Measurements from ENCODE around the gene RFX4.

The RFX4 gene

DNA sequence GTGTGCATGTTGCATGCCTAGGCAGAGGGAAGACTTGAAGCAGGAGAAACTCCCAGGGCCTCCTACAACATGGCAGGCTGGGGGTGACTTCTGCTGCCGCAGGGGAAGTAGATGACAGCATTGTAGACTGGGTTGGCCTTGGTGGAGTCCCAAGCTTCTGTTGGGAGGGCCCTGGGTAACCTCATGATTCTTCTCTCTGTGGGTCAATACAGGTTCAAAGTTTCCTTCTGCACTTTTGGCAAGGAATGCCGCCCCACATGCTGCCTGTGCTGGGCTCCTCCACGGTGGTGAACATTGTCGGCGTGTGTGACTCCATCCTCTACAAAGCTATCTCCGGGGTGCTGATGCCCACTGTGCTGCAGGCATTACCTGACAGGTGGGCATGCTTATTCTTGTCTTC is 113.3 kb downstream of the RFX4 start:
- Histone ChIP-seq H3K4me1 (ENCODE audit: low read length) (no peaks in the 10 kb centered on the region), H3K9me3 (replicated peaks; ENCODE audit: insufficient read depth, low read length) (no peaks in the 10 kb centered on the region), H3K4me2 (ENCODE audit: low read depth, low read length) (no peak overlapping the region), H3K9me2 (replicated peaks; ENCODE audit: insufficient read depth, low read length) (no peaks in the 10 kb centered on the region), H2AFZ (ENCODE audit: low read length) (no peak overlapping the region), H3K36me3 (replicated peaks; ENCODE audit: insufficient read depth, low read length) (no peaks in the 10 kb centered on the region), H3K4me3 (ENCODE audit: low read length) (no peak overlapping the region), H3K9ac (ENCODE audit: low read length) (no peak overlapping the region), H3K79me2 (ENCODE audit: low read length) (no peaks in the 10 kb centered on the region), H3K27me3 (replicated peaks; ENCODE audit: insufficient read depth, low read length) (no peaks in the 10 kb centered on the region), H3F3A (ENCODE audit: insufficient read depth, low read length) (no peaks in the 10 kb centered on the region), H4K20me1 (ENCODE audit: insufficient read depth, low read length) (no peaks in the 10 kb centered on the region), H3K27ac (ENCODE audit: low read length) (no peak overlapping the region)
- TF ChIP-seq, protein P1, sequence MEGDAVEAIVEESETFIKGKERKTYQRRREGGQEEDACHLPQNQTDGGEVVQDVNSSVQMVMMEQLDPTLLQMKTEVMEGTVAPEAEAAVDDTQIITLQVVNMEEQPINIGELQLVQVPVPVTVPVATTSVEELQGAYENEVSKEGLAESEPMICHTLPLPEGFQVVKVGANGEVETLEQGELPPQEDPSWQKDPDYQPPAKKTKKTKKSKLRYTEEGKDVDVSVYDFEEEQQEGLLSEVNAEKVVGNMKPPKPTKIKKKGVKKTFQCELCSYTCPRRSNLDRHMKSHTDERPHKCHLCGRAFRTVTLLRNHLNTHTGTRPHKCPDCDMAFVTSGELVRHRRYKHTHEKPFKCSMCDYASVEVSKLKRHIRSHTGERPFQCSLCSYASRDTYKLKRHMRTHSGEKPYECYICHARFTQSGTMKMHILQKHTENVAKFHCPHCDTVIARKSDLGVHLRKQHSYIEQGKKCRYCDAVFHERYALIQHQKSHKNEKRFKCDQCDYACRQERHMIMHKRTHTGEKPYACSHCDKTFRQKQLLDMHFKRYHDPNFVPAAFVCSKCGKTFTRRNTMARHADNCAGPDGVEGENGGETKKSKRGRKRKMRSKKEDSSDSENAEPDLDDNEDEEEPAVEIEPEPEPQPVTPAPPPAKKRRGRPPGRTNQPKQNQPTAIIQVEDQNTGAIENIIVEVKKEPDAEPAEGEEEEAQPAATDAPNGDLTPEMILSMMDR (IDR thresholded peaks at IDR 0.05; ENCODE audit: low read length), result no peak
- TF ChIP-seq EZH2 (optimal IDR thresholded peaks at IDR 0.05; ENCODE audit: low read depth, low read length) (no peak), EZH2phosphoT487 (IDR thresholded peaks at IDR 0.05; ENCODE audit: low read length) (no peak)
- no peak for DNase-seq

DNA sequence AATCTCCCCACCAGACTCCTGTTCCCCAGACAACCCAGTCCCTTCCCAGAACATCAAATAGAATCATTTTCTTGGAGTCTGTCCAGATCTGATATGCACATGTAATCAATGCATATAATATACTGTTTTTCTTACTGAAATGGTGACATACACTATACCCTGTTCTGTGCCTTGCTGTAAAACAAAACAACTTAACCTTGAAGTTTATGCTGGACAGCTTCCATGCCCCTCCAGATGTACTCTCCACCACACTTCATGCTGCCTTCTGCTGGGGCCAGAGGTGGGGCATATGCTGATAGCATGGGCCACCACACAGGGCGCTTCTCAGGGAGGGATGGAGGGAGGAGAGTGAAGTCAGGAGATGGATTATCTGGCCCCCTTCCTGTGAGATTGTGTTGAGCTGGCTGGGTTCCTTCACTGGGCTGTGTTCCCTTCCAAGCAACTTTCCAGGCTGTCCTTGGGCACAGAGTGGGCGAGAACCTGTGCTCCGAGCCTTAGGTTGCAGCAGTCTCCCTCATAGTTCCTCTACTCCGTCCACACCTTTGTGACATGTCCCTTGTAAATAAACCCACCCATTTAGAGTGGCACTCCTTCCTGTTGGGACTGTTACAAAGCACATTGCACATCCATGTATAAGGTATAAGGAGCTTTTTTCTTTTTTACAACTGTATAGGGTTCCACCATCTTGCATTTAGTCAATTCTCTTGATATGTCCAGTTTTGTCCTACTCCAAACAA is 114.0 kb downstream of the RFX4 start:
- Histone ChIP-seq H3K27ac (ENCODE audit: low read length) (no peak overlapping the region), H3K9me2 (replicated peaks; ENCODE audit: insufficient read depth, low read length) (no peaks in the 10 kb centered on the region), H3K79me2 (ENCODE audit: low read length) (no peaks in the 10 kb centered on the region), H3K27me3 (replicated peaks; ENCODE audit: insufficient read depth, low read length) (no peaks in the 10 kb centered on the region), H2AFZ (ENCODE audit: low read length) (no peak overlapping the region), H4K20me1 (ENCODE audit: insufficient read depth, low read length) (no peaks in the 10 kb centered on the region), H3K4me1 (ENCODE audit: low read length) (no peaks in the 10 kb centered on the region), H3K9me3 (replicated peaks; ENCODE audit: insufficient read depth, low read length) (no peaks in the 10 kb centered on the region), H3K4me3 (ENCODE audit: low read length) (no peak overlapping the region), H3K9ac (ENCODE audit: low read length) (no peak overlapping the region), H3K36me3 (replicated peaks; ENCODE audit: insufficient read depth, low read length) (no peaks in the 10 kb centered on the region), H3K4me2 (ENCODE audit: low read depth, low read length) (no peak overlapping the region), H3F3A (ENCODE audit: insufficient read depth, low read length) (no peaks in the 10 kb centered on the region)
- TF ChIP-seq EZH2phosphoT487 (IDR thresholded peaks at IDR 0.05; ENCODE audit: low read length) (no peak), EZH2 (optimal IDR thresholded peaks at IDR 0.05; ENCODE audit: low read depth, low read length) (no peak)
- TF ChIP-seq, protein P1 (IDR thresholded peaks at IDR 0.05; ENCODE audit: low read length), result no peak
- DNase-seq, result no peak

DNA sequence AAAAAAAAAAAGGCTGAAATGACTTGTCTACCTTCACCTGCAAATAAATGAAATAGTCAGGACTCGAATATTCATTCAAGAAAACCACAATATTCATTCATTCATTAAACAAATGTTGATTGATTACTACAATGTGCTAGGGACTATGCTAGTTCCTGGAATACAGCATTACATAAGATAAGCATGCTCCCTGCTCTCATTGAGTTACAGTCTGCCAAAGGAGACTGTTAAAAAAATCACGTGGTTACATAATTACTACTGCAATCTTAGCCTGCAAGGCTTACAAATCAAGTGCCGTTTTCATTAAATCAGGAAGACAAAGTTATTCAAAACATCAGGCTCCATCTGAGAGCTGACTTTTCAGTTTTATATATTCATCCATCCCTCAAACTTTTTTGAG is 121.3 kb downstream of the RFX4 start:
- no peaks in the 10 kb centered on the region for H3K4me1 ChIP-seq (ENCODE audit: low read length)
- H3K4me3 ChIP-seq (ENCODE audit: low read length), result no peak overlapping the region
- TF ChIP-seq, protein P1 (IDR thresholded peaks at IDR 0.05; ENCODE audit: low read length), result no peak
- TF ChIP-seq EZH2phosphoT487 (IDR thresholded peaks at IDR 0.05; ENCODE audit: low read length) (no peak), EZH2 (optimal IDR thresholded peaks at IDR 0.05; ENCODE audit: low read depth, low read length) (no peak)
- no peak for DNase-seq
- H4K20me1 ChIP-seq (ENCODE audit: insufficient read depth, low read length), result no peaks in the 10 kb centered on the region
- no peaks in the 10 kb centered on the region for H3K9me2 ChIP-seq (replicated peaks; ENCODE audit: insufficient read depth, low read length)
- H3F3A ChIP-seq (ENCODE audit: insufficient read depth, low read length), result no peaks in the 10 kb centered on the region
- H3K9me3 ChIP-seq (replicated peaks; ENCODE audit: insufficient read depth, low read length), result no peaks in the 10 kb centered on the region
- no peaks in the 10 kb centered on the region for H3K79me2 ChIP-seq (ENCODE audit: low read length)
- no peak overlapping the region for H2AFZ ChIP-seq (ENCODE audit: low read length)
- no peak overlapping the region for H3K9ac ChIP-seq (ENCODE audit: low read length)
- no peak overlapping the region for H3K4me2 ChIP-seq (ENCODE audit: low read depth, low read length)
- H3K27ac ChIP-seq (ENCODE audit: low read length), result no peak overlapping the region
- no peaks in the 10 kb centered on the region for H3K27me3 ChIP-seq (replicated peaks; ENCODE audit: insufficient read depth, low read length)
- no peaks in the 10 kb centered on the region for H3K36me3 ChIP-seq (replicated peaks; ENCODE audit: insufficient read depth, low read length)

Data from MM.1S (cell line).